GM10847 (cell line): ENCODE data around the gene PSAT1.

ENCODE experiments used
- POLR2A ChIP-seq: IDR thresholded peaks from 2 replicates; pipeline ENCODE4 v1.6.1; 2011; ENCODE audit not compliant: insufficient read length; ENCODE audit errors: extremely low read depth

Gene PSAT1

DNA sequence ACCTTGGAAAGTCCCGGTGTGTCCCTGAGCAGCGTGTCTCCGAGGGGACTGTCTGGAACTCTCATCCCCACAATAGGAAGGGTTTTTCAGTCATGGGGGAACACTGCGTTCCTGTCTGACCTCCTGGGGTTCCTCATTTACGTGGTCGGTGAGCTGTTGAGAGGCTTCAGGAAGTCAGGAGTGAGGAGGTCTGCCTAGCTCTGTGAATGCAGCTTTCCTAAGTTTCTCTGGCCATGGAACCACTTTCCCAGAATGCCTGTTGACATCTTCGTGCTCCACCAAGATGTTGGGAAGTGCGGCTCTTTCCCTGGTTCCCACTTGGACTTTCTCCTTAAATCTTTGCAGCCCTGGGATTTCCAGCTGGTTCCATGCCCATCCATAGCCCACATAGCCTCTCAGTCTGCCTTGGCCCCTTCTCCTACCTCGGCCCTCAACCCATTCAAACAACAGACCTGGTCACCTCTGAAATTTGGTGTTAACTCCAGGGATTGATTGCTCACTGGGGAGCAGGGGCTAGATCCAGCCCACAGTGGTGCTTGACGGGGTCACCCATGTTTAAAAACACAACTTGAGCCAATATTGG is 27.2 kb downstream of the PSAT1 start:
- TF ChIP-seq POLR2A = no peak

DNA sequence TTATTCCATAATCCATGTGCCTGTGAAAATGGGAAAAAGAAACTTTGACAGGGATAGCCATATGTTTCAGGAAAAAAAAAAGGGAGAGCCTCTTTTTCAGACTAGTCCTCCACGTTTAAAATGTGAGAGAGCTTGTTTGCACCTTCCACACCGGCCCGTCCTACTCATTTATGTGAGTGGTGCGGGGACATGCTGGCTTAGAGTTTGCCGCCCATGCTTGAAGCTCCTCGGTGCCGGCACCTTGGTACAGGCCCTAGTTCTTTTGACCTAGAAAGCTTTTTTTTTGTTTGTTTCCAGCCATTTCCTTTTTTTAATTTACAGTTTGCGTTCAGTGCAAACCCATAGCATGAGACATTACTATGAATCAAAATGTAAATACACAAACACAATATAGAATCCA is 27.8 kb downstream of the PSAT1 start:
- TF ChIP-seq POLR2A = no peak

DNA sequence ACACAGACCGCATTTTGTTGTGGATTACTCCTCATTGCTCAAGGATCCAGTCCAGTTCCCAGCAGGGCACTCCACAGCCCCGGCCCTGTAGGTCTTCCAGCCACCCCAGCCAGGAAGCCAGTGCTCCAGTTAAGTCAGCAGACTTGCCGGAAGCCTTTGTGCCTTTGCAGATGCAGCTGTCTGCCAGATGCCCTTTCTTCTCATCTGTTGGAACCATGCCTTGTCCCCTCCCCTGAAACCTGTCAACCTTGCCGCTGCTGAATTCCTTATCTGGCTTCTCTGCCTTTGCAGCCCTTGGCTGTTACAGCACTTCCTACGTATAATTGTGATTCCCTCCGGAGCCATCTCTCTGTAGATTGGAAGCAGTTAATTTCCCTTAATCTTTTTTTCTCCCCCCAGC is 28.4 kb downstream of the PSAT1 start:
- TF ChIP-seq POLR2A = no peak

DNA sequence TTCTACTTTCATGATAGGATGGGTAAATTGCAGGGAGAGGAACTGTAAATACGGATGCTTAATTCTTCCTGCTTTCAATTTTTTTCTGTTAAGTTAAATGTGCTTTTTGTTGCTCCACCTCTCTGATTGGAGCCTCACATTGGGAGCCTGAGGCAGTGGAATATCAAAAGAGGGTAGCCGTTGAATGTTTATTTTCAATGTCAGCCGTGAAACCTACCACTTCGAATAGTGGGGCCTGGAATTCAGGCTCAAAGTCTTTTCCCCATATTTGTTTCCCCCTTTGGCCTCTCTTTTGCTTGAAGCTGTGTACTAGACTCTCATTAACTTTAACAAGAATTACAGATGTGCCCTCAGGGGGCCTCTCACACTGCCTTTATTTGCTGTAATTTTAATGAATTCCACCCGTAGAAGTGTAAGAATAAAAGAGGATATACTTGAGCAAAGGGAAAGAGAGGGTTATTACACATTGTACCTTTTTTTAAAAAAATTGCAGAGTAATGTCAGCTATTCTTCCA is 29.0 kb downstream of the PSAT1 start:
- TF ChIP-seq POLR2A = no peak

DNA sequence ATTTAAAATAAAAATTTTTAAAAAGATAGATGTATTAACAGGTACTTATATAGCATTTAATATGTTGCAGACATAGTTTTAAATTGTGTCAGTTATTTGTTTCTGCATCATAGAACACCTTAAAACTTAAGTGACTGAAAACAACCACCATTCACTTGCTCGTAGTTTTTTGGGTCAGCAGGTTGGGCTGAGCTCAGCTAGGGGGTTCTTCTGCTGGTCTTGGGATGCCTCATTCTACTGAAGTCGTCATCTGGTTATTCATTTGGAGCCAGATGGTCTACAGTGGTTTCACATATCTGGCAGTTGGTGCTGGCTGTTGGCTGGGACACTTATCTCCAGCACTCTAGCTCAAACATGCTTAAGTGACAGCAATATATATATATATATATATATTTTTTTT is 29.6 kb downstream of the PSAT1 start:
- TF ChIP-seq POLR2A = no peak

DNA sequence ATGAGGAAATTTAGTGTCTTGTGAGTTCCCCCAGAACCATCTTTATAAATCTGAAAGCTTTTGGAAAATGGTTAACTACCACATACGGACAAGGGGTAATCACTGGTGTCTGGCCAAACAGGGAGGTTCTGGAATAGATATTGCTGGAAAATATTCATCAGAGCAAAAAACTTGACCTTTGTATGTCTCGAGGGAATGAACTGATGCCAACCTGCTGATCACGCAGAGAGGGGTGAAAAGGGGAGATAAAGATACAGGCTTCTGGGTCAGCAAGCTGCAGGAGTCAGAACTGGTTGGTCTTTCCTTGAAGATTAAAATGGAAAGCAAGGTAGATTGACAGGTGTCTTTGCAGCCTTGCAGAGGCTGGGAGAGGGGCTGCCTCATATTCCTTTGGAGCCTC is 35.5 kb downstream of the PSAT1 start:
- no peak for TF ChIP-seq POLR2A

DNA sequence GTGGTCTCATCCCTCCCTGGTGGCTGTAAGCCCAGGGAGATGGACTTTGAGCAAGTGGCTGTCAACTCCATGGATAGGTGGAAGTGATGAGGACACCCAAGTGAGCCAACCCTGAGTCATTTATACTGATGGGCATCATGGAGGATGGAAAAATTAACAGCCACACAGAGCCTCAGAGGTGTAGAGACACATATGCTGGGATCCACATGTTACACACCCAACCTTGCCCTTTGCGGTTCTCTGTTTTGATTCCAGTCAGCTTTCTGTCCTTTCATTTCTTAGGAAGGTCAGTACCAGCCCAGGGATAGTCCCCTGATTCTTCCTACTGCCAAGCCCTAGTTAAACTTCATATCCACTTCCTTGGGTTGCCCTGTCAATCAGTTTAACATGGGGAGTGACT is 51.9 kb downstream of the PSAT1 start:
- no peak for TF ChIP-seq POLR2A

DNA sequence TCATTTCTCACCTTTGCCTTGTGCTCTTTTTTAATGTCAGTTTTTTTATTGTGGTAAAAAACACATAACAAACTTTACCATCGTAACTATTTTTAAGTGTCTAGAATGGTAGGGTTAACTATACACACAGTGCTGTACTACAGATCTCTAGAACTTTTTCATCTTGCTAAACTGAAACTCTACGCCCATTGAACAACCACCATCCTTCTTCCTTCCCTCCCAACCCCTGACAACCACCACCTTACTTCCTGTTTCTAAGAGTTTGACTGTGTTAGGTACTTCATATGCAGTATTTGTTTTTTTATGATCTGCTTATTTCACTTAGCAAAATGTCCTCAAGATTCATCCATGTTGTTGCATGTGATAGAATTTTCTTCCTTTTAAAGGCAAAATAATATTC is 54.9 kb downstream of the PSAT1 start:
- TF ChIP-seq POLR2A = no peak

DNA sequence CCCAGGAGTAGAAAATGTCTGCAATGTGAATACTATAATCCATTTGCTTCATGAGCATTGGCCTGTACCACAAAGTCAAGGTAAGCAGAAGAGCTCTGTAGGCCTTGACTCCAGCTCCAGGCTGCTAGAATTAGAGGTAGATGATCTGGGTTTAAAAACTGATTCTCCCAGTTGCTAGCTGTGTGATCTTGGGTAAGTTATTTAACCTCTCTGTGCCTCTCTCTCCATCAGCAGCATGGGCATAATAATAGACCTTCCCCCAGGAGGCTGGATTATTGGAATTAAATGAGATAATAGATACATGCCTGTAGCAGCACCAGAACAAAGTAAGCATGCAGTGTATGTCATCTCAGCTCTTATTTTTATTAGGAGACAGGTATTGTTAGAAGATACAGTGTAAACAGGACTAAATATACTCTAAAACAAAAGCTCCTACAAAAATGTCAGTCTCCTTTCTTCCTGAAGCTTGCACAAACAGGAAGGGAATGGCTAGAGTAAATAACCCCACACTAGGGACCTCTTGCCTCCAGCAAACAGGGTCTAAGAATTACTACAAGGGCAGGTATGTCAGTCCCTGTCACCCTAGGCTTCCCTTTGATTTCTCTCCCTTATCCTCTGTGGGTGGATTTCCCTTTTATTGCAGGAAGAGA is 57.5 kb downstream of the PSAT1 start:
- no peak for TF ChIP-seq POLR2A

DNA sequence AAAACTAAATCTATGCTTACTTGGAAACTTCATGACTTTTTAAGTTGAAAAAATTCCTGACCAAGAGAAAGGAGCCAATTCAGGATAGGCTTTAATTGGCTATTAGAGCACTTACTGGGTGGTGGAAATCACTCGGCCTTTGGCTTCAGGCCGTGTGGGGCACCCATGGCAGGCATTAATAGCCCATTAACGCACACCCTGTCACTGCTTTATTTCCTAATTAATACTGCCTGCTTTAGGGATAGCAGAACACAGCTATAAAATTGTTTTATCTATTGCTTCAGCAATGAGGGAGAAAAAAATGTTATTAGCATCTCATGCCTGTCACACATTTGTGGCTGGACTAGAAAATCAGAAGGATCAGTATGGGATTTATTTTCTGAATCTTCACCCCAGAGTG is 58.1 kb downstream of the PSAT1 start:
- no peak for TF ChIP-seq POLR2A

DNA sequence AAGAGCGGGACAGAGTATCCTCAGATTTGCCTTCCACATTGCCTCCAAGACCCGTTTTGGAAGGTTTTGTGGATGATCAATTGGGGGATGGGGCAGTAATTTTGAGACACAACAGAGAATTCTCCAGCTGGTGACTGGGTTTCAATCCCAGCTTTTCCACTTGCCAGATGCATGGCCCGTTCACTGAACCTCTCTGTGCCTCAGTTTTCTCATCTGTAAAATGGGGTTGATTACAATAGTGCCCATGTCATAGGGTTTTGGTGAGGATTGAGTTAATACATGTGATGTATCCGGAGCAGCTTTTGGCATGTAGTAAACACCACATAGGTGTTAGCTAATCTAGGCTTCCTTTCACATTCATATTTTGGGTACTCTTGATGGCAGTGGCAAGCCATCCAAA is 59.7 kb downstream of the PSAT1 start:
- no peak for TF ChIP-seq POLR2A

DNA sequence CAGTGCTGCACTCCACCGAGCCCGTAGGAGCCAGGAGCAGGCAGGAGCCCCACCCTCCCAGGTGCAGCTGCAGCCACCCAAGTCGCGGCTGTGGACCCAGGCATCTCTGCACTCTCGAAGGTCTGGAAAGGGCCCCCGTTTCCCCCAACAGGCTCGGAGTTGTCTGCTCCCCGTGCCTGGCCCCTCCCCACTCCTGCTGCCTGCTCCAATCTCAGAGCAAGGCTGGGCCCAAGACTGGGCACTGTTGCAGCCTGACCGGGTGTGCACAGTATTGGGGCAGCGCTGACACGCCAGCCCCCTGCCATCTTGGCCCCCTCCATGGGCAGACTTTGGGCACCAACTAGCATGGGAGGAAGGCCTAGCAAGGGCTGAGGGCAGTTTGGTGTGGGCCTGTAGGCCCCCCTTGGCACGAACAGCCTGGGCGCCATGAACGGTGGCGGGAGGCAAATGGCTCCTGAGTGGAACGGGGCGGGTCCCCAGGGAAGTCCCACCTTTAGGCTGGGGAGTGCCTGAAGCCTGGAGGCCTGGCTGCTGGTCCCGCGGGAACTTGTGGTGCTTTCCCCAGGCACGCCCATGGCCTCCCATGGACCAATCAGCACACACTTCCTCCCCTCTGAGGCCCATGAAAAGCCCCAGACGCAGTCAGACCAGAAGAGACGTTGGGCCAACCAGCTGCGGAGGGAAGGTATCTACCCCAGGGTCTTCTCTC is 60.4 kb downstream of the PSAT1 start:
- TF ChIP-seq POLR2A = no peak

DNA sequence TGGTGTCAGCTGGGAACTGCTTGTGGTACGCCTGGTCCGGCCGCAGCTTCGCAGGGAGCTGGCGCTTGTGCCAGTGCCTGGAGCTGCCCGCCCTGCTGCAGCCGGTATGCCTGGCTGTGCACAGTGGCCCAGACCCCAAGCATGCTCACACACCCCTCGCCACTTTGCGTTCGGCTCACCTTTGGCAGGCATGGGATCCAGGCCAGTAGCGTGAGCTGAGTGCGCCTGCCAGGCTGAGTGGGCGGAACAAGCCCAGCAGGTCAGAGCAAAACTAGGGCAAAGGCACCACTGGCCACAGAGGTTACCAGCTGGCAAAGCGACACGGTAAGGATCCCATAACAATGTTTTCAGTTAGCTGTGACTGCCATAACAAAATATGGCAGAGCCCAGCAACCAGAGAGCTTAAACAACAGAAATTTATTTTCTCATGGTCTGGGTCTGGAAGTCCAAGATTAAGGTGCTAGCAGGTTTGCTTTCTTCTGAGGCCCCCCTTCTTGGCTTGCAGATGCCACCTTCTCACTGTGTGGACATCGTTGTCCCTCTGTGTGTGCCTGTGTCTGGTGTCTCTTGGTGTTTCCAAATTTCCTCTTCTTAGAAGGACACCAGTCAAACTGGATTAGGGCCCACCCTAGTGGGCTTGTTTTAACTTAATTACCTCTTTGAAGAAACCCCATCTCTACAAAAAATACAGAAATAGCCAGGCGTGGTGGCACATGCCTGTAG is 61.6 kb downstream of the PSAT1 start:
- TF ChIP-seq POLR2A = no peak

DNA sequence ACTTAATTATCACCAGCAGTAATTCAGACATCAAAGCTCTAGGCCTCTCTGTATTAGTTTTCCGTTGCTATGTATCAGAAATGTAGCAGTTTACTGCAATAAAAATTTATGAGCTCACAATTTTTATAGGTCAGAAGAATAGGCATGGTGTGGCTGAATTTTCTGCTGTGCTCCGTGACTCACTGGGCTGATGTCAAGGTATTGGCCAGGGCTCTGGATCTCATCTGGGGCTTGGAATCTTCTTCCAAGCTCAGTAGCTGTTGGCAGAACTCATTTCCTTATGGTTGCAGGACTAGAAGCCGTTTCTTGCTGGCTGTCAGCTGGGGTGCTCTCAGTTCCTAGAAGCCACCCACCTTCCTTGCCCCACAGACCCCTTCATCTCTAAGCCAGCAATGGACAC is 66.3 kb downstream of the PSAT1 start:
- no peak for TF ChIP-seq POLR2A

DNA sequence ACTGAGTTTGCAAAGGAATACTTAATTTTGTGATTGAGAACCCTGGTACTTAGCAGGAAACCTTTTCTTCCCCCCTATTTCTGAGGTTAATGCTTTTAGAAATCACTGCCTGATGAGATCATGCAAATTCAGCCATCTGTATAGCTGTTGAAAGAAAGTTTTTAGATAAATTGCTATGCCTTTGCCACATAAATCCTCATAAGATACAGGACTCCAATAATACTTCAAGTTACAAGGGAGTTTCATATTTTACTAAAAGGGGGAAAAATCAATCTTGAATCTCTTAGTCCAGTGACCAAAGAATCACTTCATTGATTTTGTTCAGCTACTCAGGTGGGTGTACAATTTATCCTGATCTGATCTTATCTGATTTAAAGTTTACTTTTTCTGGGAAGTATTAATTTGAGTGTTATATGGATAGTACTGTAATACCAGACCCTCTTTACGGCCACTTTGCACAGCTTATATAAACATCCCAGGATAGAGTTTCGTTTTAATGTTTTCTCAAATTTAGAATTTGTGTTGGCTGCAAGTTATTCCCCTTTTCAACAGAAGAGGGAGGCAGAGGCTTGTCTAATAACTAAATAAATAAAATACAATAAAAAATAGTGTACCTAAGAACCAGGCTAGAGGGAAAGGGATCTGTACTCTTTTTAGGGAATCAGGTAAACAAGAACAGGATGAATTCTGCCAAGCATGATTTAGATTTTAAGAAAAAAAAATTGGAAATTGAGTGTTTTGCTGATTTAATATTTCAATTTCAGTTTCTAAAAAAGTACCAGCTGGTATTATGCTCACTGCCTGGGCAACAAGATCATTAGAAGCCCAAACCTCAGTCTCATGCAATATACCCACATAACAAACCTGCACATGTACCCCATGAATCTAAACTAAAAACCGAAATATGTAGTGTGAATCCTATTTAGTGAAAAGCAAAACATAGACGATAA is 69.1 kb downstream of the PSAT1 start:
- no peak for TF ChIP-seq POLR2A
